Measurements from ENCODE around the gene C19orf38.

- TF ChIP-seq, protein P1, sequence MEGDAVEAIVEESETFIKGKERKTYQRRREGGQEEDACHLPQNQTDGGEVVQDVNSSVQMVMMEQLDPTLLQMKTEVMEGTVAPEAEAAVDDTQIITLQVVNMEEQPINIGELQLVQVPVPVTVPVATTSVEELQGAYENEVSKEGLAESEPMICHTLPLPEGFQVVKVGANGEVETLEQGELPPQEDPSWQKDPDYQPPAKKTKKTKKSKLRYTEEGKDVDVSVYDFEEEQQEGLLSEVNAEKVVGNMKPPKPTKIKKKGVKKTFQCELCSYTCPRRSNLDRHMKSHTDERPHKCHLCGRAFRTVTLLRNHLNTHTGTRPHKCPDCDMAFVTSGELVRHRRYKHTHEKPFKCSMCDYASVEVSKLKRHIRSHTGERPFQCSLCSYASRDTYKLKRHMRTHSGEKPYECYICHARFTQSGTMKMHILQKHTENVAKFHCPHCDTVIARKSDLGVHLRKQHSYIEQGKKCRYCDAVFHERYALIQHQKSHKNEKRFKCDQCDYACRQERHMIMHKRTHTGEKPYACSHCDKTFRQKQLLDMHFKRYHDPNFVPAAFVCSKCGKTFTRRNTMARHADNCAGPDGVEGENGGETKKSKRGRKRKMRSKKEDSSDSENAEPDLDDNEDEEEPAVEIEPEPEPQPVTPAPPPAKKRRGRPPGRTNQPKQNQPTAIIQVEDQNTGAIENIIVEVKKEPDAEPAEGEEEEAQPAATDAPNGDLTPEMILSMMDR (conservative IDR thresholded peaks at IDR 0.05 in 1 of 2, IDR thresholded peaks at IDR 0.05 in 1 of 2; ENCODE audit: extremely low read depth in 1 of 2, insufficient read depth in 1 of 2, low read depth in 1 of 2, low read length in 2 of 2), result no peak
- no peak for TF ChIP-seq EZH2 (IDR thresholded peaks at IDR 0.05; ENCODE audit: borderline replicate concordance, low read length)
These were observed 48.8 kb downstream of the C19orf38 start for GRCh38 chr19:10896851-10897526.

All from mammary epithelial cell (primary cell).